ENCODE measurements around the gene PTBP2.
A peak's percentile ranks its signal among the peaks of the same experiment; 100 is the strongest.

The PTBP2 gene

GRCh38 chr1:96721053-96721415 is 550 bp upstream of the PTBP2 start:
- H3K27me3 Mint-ChIP-seq (ENCODE audit: low read depth) = peaks cover 23% of the 10 kb centered on the region
- H3K9me3 Mint-ChIP-seq = no peaks in the 10 kb centered on the region
- peaks cover 7% of the 10 kb centered on the region for H3K36me3 Mint-ChIP-seq (ENCODE audit: low read depth)
- peak overlapping the region; percentile 86 for H3K27ac Mint-ChIP-seq
- peaks cover 22% of the 10 kb centered on the region for H3K4me1 Mint-ChIP-seq (ENCODE audit: low read depth)
- peak overlapping the region; percentile 96 for H3K4me3 Mint-ChIP-seq

GRCh38 chr1:96722161-96722922 is 758 bp downstream of the PTBP2 start:
- peaks cover 27% of the 10 kb centered on the region for H3K4me1 Mint-ChIP-seq (ENCODE audit: low read depth)
- peaks cover 11% of the 10 kb centered on the region for H3K27me3 Mint-ChIP-seq (ENCODE audit: low read depth)
- H3K27ac Mint-ChIP-seq = peak overlapping the region; percentile 93
- no peaks in the 10 kb centered on the region for H3K9me3 Mint-ChIP-seq
- peak overlapping the region; percentile 96 for H3K4me3 Mint-ChIP-seq
- H3K36me3 Mint-ChIP-seq (ENCODE audit: low read depth) = peaks cover 14% of the 10 kb centered on the region

- H3K4me1 Mint-ChIP-seq (ENCODE audit: low read depth) = peaks cover 29% of the 10 kb centered on the region
- H3K4me3 Mint-ChIP-seq = peak overlapping the region; percentile 96
- no peaks in the 10 kb centered on the region for H3K9me3 Mint-ChIP-seq
- peak overlapping the region; percentile 93 for H3K27ac Mint-ChIP-seq
- H3K36me3 Mint-ChIP-seq (ENCODE audit: low read depth) = peaks cover 18% of the 10 kb centered on the region
- peaks cover 7% of the 10 kb centered on the region for H3K27me3 Mint-ChIP-seq (ENCODE audit: low read depth)
These were observed 1.4 kb downstream of the PTBP2 start for GRCh38 chr1:96722958-96723357.

GRCh38 chr1:96723377-96723776 is 1.8 kb downstream of the PTBP2 start:
- H3K27me3 Mint-ChIP-seq (ENCODE audit: low read depth) = peaks cover 4% of the 10 kb centered on the region
- H3K9me3 Mint-ChIP-seq = no peaks in the 10 kb centered on the region
- peak overlapping the region; percentile 96 for H3K4me3 Mint-ChIP-seq
- peaks cover 31% of the 10 kb centered on the region for H3K4me1 Mint-ChIP-seq (ENCODE audit: low read depth)
- H3K27ac Mint-ChIP-seq = peak overlapping the region; percentile 93
- peaks cover 19% of the 10 kb centered on the region for H3K36me3 Mint-ChIP-seq (ENCODE audit: low read depth)

- H3K4me1 Mint-ChIP-seq (ENCODE audit: low read depth) = peaks cover 33% of the 10 kb centered on the region
- no peaks in the 10 kb centered on the region for H3K9me3 Mint-ChIP-seq
- no peak overlapping the region for H3K27ac Mint-ChIP-seq
- H3K4me3 Mint-ChIP-seq = no peak overlapping the region
- H3K27me3 Mint-ChIP-seq (ENCODE audit: low read depth) = peaks cover 4% of the 10 kb centered on the region
- H3K36me3 Mint-ChIP-seq (ENCODE audit: low read depth) = peaks cover 19% of the 10 kb centered on the region
These were observed 2.4 kb downstream of the PTBP2 start for GRCh38 chr1:96723936-96724335.

- H3K27me3 Mint-ChIP-seq (ENCODE audit: low read depth) = no peaks in the 10 kb centered on the region
- H3K9me3 Mint-ChIP-seq = no peaks in the 10 kb centered on the region
- no peak overlapping the region for H3K27ac Mint-ChIP-seq
- peaks cover 34% of the 10 kb centered on the region for H3K36me3 Mint-ChIP-seq (ENCODE audit: low read depth)
- no peak overlapping the region for H3K4me3 Mint-ChIP-seq
- H3K4me1 Mint-ChIP-seq (ENCODE audit: low read depth) = peaks cover 32% of the 10 kb centered on the region
These were observed 6.3 kb downstream of the PTBP2 start for GRCh38 chr1:96727860-96728259.

GRCh38 chr1:96730574-96731298 is 9.2 kb downstream of the PTBP2 start:
- H3K27me3 Mint-ChIP-seq (ENCODE audit: low read depth) = no peaks in the 10 kb centered on the region
- H3K9me3 Mint-ChIP-seq = peaks cover 7% of the 10 kb centered on the region
- peaks cover 22% of the 10 kb centered on the region for H3K4me1 Mint-ChIP-seq (ENCODE audit: low read depth)
- peaks cover 51% of the 10 kb centered on the region for H3K36me3 Mint-ChIP-seq (ENCODE audit: low read depth)
- no peak overlapping the region for H3K4me3 Mint-ChIP-seq
- H3K27ac Mint-ChIP-seq = no peak overlapping the region

- no peaks in the 10 kb centered on the region for H3K9me3 Mint-ChIP-seq
- H3K4me1 Mint-ChIP-seq (ENCODE audit: low read depth) = peaks cover 6% of the 10 kb centered on the region
- H3K36me3 Mint-ChIP-seq (ENCODE audit: low read depth) = peaks cover 18% of the 10 kb centered on the region
- H3K27ac Mint-ChIP-seq = no peak overlapping the region
- no peak overlapping the region for H3K4me3 Mint-ChIP-seq
- H3K27me3 Mint-ChIP-seq (ENCODE audit: low read depth) = no peaks in the 10 kb centered on the region
These were observed 19.8 kb downstream of the PTBP2 start for GRCh38 chr1:96741335-96741734.

GRCh38 chr1:96746440-96747420 is 25.1 kb downstream of the PTBP2 start:
- Mint-ChIP-seq H3K9me3 (no peaks in the 10 kb centered on the region), H3K36me3 (ENCODE audit: low read depth) (peaks cover 13% of the 10 kb centered on the region), H3K4me3 (no peak overlapping the region), H3K4me1 (ENCODE audit: low read depth) (peaks cover 8% of the 10 kb centered on the region), H3K27ac (no peak overlapping the region), H3K27me3 (ENCODE audit: low read depth) (no peaks in the 10 kb centered on the region)

- peaks cover 8% of the 10 kb centered on the region for H3K4me1 Mint-ChIP-seq (ENCODE audit: low read depth)
- H3K27me3 Mint-ChIP-seq (ENCODE audit: low read depth) = no peaks in the 10 kb centered on the region
- no peak overlapping the region for H3K27ac Mint-ChIP-seq
- H3K9me3 Mint-ChIP-seq = no peaks in the 10 kb centered on the region
- H3K4me3 Mint-ChIP-seq = no peak overlapping the region
- peaks cover 15% of the 10 kb centered on the region for H3K36me3 Mint-ChIP-seq (ENCODE audit: low read depth)
These were observed 26.0 kb downstream of the PTBP2 start for GRCh38 chr1:96747565-96747964.

- Mint-ChIP-seq H3K27me3 (ENCODE audit: low read depth) (no peaks in the 10 kb centered on the region), H3K36me3 (ENCODE audit: low read depth) (peaks cover 17% of the 10 kb centered on the region), H3K4me3 (no peak overlapping the region), H3K4me1 (ENCODE audit: low read depth) (peaks cover 8% of the 10 kb centered on the region), H3K9me3 (no peaks in the 10 kb centered on the region), H3K27ac (no peak overlapping the region)
These were observed 26.5 kb downstream of the PTBP2 start for GRCh38 chr1:96748078-96748477.

GRCh38 chr1:96749618-96750017 is 28.0 kb downstream of the PTBP2 start:
- Mint-ChIP-seq H3K27ac (no peak overlapping the region), H3K27me3 (ENCODE audit: low read depth) (no peaks in the 10 kb centered on the region), H3K4me1 (ENCODE audit: low read depth) (peaks cover 8% of the 10 kb centered on the region), H3K36me3 (ENCODE audit: low read depth) (peaks cover 24% of the 10 kb centered on the region), H3K9me3 (no peaks in the 10 kb centered on the region), H3K4me3 (no peak overlapping the region)

GRCh38 chr1:96752394-96752793 is 30.8 kb downstream of the PTBP2 start:
- Mint-ChIP-seq H3K36me3 (ENCODE audit: low read depth) (peaks cover 37% of the 10 kb centered on the region), H3K4me3 (no peak overlapping the region), H3K27ac (no peak overlapping the region)

GRCh38 chr1:96756789-96757188 is 35.2 kb downstream of the PTBP2 start:
- no peak overlapping the region for H3K4me3 Mint-ChIP-seq
- peaks cover 2% of the 10 kb centered on the region for H3K4me1 Mint-ChIP-seq (ENCODE audit: low read depth)
- H3K9me3 Mint-ChIP-seq = peaks cover 17% of the 10 kb centered on the region
- H3K27me3 Mint-ChIP-seq (ENCODE audit: low read depth) = no peaks in the 10 kb centered on the region
- peaks cover 55% of the 10 kb centered on the region for H3K36me3 Mint-ChIP-seq (ENCODE audit: low read depth)
- H3K27ac Mint-ChIP-seq = no peak overlapping the region

More at GRCh38 chr1:96752394-96752793, 30.8 kb downstream of the PTBP2 start:
- peaks cover 7% of the 10 kb centered on the region for H3K4me1 Mint-ChIP-seq (ENCODE audit: low read depth)
- H3K27me3 Mint-ChIP-seq (ENCODE audit: low read depth) = no peaks in the 10 kb centered on the region
- H3K9me3 Mint-ChIP-seq = peaks cover 3% of the 10 kb centered on the region

Data from T-helper 1 cell treated with Interleukin-12 subunit alpha and Interleukin-12 subunit beta and Interleukin-4 antibody, amounts not matched to agents 30 μg/mL and 1 μg/mL, for 36 hours (primary cell).